GM19463 (cell line): ENCODE measurements around the gene TRIM62.
"Not testable (repeated sequence)": the region's sequence is repeated elsewhere in the genome, so short reads cannot be mapped to it uniquely, and the experiment has no call there.

Experiments
- ATAC-seq: cut with Tn5 transposase; IDR thresholded peaks from one replicate; pipeline ENCODE4 v1.9.1; 2021; ENCODE audit warnings: mild to moderate bottlenecking, moderate library complexity; ENCODE audit not compliant: unreplicated experiment

The TRIM62 gene

GRCh38 chr1:33117440-33118085 is 64.3 kb downstream of the TRIM62 start:
- ATAC-seq: no peak

- ATAC-seq: no peak
Observed at GRCh38 chr1:33111965-33112364, 69.9 kb downstream of the TRIM62 start.

- no peak for ATAC-seq
Observed at GRCh38 chr1:33110477-33110876, 71.4 kb downstream of the TRIM62 start.

GRCh38 chr1:33100119-33100415 is 81.8 kb downstream of the TRIM62 start:
- ATAC-seq: not testable (repeated sequence)

- ATAC-seq: peak; percentile 57
Observed at GRCh38 chr1:33099290-33100118, 82.3 kb downstream of the TRIM62 start.

- no peak for ATAC-seq
Observed at GRCh38 chr1:33098371-33098770, 83.5 kb downstream of the TRIM62 start.

- no peak for ATAC-seq
Observed at GRCh38 chr1:33097762-33098161, 84.1 kb downstream of the TRIM62 start.

- ATAC-seq: no peak
Observed at GRCh38 chr1:33097137-33097611, 84.7 kb downstream of the TRIM62 start.

GRCh38 chr1:33096363-33097005 is 85.4 kb downstream of the TRIM62 start:
- no peak for ATAC-seq
